KMS-11 (cell line): ENCODE results near the gene ASXL3.

Source experiments
- H2AFZ ChIP-seq: fragments of 200-600 bp; sonication (generic); 2 replicates; pipeline ENCODE4 v1.6.1; 2016; ENCODE audit warnings: antibody characterized with exemption, mixed run types, low read depth
- H3K27ac ChIP-seq: fragments of 200-600 bp; sonication (generic); 2 replicates; pipeline ENCODE4 v1.6.1; 2016; ENCODE audit warnings: mild to moderate bottlenecking, mixed run types
- H3K27me3 ChIP-seq: fragments of 200-600 bp; sonication (generic); 2 replicates; pipeline ENCODE4 v1.6.1; 2017; ENCODE audit warnings: mild to moderate bottlenecking, low read depth, mixed run types, moderate library complexity; ENCODE audit not compliant: insufficient read depth
- H3K36me3 ChIP-seq: fragments of 200-600 bp; sonication (generic); 2 replicates; pipeline ENCODE4 v1.6.1; 2017; ENCODE audit warnings: mild to moderate bottlenecking, mixed run types; ENCODE audit not compliant: insufficient read depth
- H3K4me1 ChIP-seq: fragments of 200-600 bp; sonication (generic); 2 replicates; pipeline ENCODE4 v1.6.1; 2016; ENCODE audit warnings: mild to moderate bottlenecking, low read depth, mixed run types; ENCODE audit not compliant: poor library complexity, severe bottlenecking
- H3K4me2 ChIP-seq: fragments of 200-600 bp; sonication (generic); 2 replicates; pipeline ENCODE4 v1.7.0; 2016; ENCODE audit warnings: mild to moderate bottlenecking, mixed run types
- H3K4me3 ChIP-seq: fragments of 200-600 bp; sonication (generic); IDR thresholded peaks from 2 replicates; pipeline ENCODE4 v1.6.1; 2017; ENCODE audit warnings: low read depth, low read length, mixed read lengths; ENCODE audit not compliant: insufficient read depth
- H3K79me2 ChIP-seq: fragments of 200-600 bp; sonication (generic); 2 replicates; pipeline ENCODE4 v1.6.1; 2016; ENCODE audit warnings: low read depth, mixed run types; ENCODE audit not compliant: insufficient read depth
- H3K9ac ChIP-seq: fragments of 200-600 bp; sonication (generic); 2 replicates; pipeline ENCODE4 v1.6.1; 2016; ENCODE audit warnings: mild to moderate bottlenecking, mixed run types
- H4K20me1 ChIP-seq: fragments of 200-600 bp; sonication (generic); 2 replicates; pipeline ENCODE4 v1.6.1; 2016; ENCODE audit warnings: mild to moderate bottlenecking, mixed run types; ENCODE audit not compliant: insufficient read depth
- TF ChIP-seq, protein P1 (sequence below): fragments of 200-600 bp; sonication (generic); conservative IDR thresholded peaks from 2 replicates; pipeline ENCODE4 v1.6.1; 2017; ENCODE audit warnings: low read depth, mild to moderate bottlenecking, antibody characterized with exemption, low read length, moderate library complexity, mixed read lengths

ASXL3 gene

DNA sequence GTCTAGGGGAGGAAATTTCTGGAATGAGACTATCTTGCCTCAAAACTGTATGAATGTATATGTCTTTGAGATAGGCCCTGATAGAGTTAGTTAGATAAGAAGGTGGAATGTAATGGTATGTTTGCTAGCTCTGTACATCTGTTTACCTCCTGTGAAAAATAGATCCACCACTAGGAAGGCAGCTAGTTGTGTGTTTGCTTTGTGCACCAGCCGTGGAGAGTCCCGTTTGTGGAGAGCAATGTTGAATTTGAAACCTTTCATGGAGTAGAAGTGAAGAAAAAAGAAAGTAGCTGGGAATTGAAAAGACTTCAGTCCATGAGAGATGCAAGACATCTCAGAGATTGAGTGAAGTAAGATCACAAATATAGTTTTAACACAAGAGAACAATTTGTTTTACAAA, 25.4 kb downstream of the ASXL3 start:
- H3K27me3 ChIP-seq, result no peaks in the 10 kb centered on the region
- H3K4me3 ChIP-seq, result no peak overlapping the region
- no peaks in the 10 kb centered on the region for H3K4me1 ChIP-seq
- H3K79me2 ChIP-seq, result no peaks in the 10 kb centered on the region
- TF ChIP-seq, protein P1, sequence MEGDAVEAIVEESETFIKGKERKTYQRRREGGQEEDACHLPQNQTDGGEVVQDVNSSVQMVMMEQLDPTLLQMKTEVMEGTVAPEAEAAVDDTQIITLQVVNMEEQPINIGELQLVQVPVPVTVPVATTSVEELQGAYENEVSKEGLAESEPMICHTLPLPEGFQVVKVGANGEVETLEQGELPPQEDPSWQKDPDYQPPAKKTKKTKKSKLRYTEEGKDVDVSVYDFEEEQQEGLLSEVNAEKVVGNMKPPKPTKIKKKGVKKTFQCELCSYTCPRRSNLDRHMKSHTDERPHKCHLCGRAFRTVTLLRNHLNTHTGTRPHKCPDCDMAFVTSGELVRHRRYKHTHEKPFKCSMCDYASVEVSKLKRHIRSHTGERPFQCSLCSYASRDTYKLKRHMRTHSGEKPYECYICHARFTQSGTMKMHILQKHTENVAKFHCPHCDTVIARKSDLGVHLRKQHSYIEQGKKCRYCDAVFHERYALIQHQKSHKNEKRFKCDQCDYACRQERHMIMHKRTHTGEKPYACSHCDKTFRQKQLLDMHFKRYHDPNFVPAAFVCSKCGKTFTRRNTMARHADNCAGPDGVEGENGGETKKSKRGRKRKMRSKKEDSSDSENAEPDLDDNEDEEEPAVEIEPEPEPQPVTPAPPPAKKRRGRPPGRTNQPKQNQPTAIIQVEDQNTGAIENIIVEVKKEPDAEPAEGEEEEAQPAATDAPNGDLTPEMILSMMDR, result no peak
- H3K36me3 ChIP-seq, result no peaks in the 10 kb centered on the region
- no peaks in the 10 kb centered on the region for H4K20me1 ChIP-seq
- H3K9ac ChIP-seq, result no peak overlapping the region
- H3K4me2 ChIP-seq, result no peak overlapping the region
- no peak overlapping the region for H2AFZ ChIP-seq
- no peak overlapping the region for H3K27ac ChIP-seq

DNA sequence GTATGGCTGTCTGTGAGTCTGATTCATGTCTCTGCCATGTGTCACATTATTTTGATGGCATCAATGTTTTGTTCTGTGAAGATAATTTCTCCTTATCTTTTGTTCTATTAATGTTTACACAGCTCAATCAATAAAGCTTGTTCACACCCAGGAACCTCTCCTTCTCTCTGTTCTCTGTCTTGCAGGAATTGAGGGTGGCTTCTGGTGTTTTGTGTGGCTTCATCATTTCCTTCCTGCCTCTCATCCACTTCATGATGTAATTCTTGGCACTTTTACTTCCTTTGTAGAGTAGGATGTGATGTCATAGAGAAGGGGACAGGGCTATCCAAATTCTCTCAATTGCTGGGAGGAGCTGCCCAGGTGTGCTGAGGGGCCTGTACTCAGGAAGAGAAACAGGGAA, 27.2 kb downstream of the ASXL3 start:
- no peaks in the 10 kb centered on the region for H3K79me2 ChIP-seq
- no peak overlapping the region for H3K4me3 ChIP-seq
- H3K4me1 ChIP-seq, result no peaks in the 10 kb centered on the region
- H3K9ac ChIP-seq, result no peak overlapping the region
- no peaks in the 10 kb centered on the region for H4K20me1 ChIP-seq
- H3K36me3 ChIP-seq, result no peaks in the 10 kb centered on the region
- no peak overlapping the region for H2AFZ ChIP-seq
- no peak overlapping the region for H3K27ac ChIP-seq
- no peak overlapping the region for H3K4me2 ChIP-seq
- no peaks in the 10 kb centered on the region for H3K27me3 ChIP-seq
- TF ChIP-seq, protein P1, result no peak

DNA sequence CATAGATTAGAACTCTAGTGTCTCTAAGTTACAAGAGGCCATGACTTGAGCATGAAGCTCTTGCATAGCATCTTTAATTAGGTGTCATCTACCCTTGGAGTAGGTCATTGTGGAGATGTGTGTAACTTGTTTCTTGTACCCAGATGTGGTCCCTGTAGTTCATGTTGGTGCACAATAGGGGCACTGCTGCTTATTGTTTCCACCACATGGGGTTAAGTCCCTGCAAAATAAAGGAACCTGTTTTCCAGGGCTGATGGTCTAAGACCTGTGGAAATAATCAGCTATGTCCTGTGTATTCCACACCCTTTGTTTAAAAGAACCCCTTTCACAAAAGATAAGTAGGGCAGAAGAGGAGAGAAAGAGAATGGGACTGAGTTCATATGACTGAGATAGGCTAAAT, 28.6 kb downstream of the ASXL3 start:
- Histone ChIP-seq H3K27ac (no peak overlapping the region), H4K20me1 (no peaks in the 10 kb centered on the region), H2AFZ (no peak overlapping the region), H3K79me2 (no peaks in the 10 kb centered on the region), H3K9ac (no peak overlapping the region), H3K4me1 (no peaks in the 10 kb centered on the region), H3K36me3 (no peaks in the 10 kb centered on the region), H3K4me2 (no peak overlapping the region), H3K27me3 (no peaks in the 10 kb centered on the region), H3K4me3 (no peak overlapping the region)
- TF ChIP-seq, protein P1, result no peak; the same call in 1 of the 2 replicates

DNA sequence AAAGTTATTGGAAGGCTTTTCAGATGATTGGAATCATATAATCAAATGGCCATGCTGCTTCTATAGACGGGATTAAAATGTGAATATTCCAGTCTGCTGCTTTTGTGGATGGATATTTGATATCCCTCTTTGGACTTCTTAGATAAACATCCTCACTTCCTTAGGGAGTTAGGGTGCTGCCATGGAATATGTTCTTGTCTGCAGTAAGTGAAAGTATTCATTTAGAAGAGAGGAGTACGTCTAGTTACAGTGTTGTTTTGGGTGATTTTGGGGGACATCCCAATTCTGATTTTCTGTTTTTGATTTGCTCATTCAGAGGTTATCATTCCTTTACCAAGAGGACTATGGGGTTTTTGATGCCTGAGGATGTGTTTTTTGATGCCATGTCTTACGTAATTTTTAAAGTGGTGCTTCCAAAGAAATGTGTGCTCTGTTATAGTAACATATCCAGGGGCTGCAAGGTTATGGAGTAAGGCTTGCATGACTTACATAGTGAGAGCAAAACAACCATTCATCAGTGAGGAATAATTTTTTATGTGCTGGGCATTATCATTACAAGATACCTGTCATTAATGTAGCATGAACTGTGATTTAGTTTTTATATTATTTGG, 33.6 kb downstream of the ASXL3 start:
- no peaks in the 10 kb centered on the region for H3K27me3 ChIP-seq

More for the DNA sequence above, 33.6 kb downstream of the ASXL3 start:
- Histone ChIP-seq H4K20me1 (no peaks in the 10 kb centered on the region), H3K4me2 (no peak overlapping the region), H2AFZ (no peak overlapping the region), H3K36me3 (no peaks in the 10 kb centered on the region), H3K9ac (no peak overlapping the region), H3K4me1 (no peaks in the 10 kb centered on the region), H3K27ac (no peak overlapping the region), H3K4me3 (no peak overlapping the region), H3K79me2 (no peaks in the 10 kb centered on the region)
- TF ChIP-seq, protein P1, result no peak
